Measurements from ENCODE around the gene GLIPR1.

GLIPR1 gene

GRCh38 chr12:75460204-75460603 is 20.4 kb upstream of the GLIPR1 start:
- Histone ChIP-seq H3K9me3 (peaks cover 0 to 12% (median 6%) of the 10 kb centered on the region in 3 donors), H3K4me1 (no peaks in the 10 kb centered on the region), H3K36me3 (no peaks in the 10 kb centered on the region), H3K27me3 (no peaks in the 10 kb centered on the region), H3K27ac (no peak overlapping the region), H3K4me3 (no peak overlapping the region)
- TF ChIP-seq CTCF (IDR thresholded peaks at IDR 0.05): no peak
- intact Hi-C loops (cut with DNase I; ENCODE audit: low total_unique reads): no loop called here
- DNase-seq: no peak

- no peak for TF ChIP-seq CTCF (IDR thresholded peaks at IDR 0.05)
- intact Hi-C loops (cut with DNase I; ENCODE audit: low total_unique reads): no loop called here
- DNase-seq: no peak
These were observed 8.4 kb upstream of the GLIPR1 start for GRCh38 chr12:75471902-75472890.

GRCh38 chr12:75474116-75474515 is 6.4 kb upstream of the GLIPR1 start:
- Histone ChIP-seq H3K4me1 (no peaks in the 10 kb centered on the region), H3K27me3 (no peaks in the 10 kb centered on the region), H3K36me3 (no peaks in the 10 kb centered on the region), H3K27ac (no peak overlapping the region), H3K4me3 (no peak overlapping the region), H3K9me3 (no peaks in the 10 kb centered on the region)
- TF ChIP-seq CTCF (IDR thresholded peaks at IDR 0.05): no peak
- intact Hi-C loops (cut with DNase I; ENCODE audit: low total_unique reads): no loop called here
- DNase-seq: no peak

More at GRCh38 chr12:75471902-75472890, 8.4 kb upstream of the GLIPR1 start:
- H3K27ac ChIP-seq: no peak overlapping the region
- no peaks in the 10 kb centered on the region for H3K36me3 ChIP-seq
- no peaks in the 10 kb centered on the region for H3K9me3 ChIP-seq
- H3K4me1 ChIP-seq: no peaks in the 10 kb centered on the region
- H3K27me3 ChIP-seq: no peaks in the 10 kb centered on the region
- H3K4me3 ChIP-seq: no peak overlapping the region

- DNase-seq: no peak
- Histone ChIP-seq H3K27ac (no peak overlapping the region), H3K36me3 (no peaks in the 10 kb centered on the region), H3K27me3 (no peaks in the 10 kb centered on the region), H3K4me3 (no peak overlapping the region), H3K4me1 (peaks cover 0 to 7% (median 2%) of the 10 kb centered on the region in 4 donors), H3K9me3 (no peaks in the 10 kb centered on the region)
- no peak for TF ChIP-seq CTCF (IDR thresholded peaks at IDR 0.05)
- intact Hi-C loops (cut with DNase I; ENCODE audit: low total_unique reads): no loop called here
These were observed 4.5 kb upstream of the GLIPR1 start for GRCh38 chr12:75476071-75476470.

- Histone ChIP-seq H3K36me3 (no peaks in the 10 kb centered on the region), H3K4me1 (peaks cover 0 to 14% (median 5%) of the 10 kb centered on the region in 4 donors), H3K27ac (no peak overlapping the region), H3K27me3 (no peaks in the 10 kb centered on the region), H3K4me3 (no peak overlapping the region), H3K9me3 (no peaks in the 10 kb centered on the region)
- intact Hi-C loops (cut with DNase I; ENCODE audit: low total_unique reads): no loop called here
- DNase-seq: no peak
- TF ChIP-seq CTCF (IDR thresholded peaks at IDR 0.05): no peak
These were observed 3.4 kb upstream of the GLIPR1 start for GRCh38 chr12:75477137-75477536.

Measured in tibial artery (tissue), 4 donors.